Measurements from ENCODE around the gene RNASE1.

- TF ChIP-seq, protein P1, sequence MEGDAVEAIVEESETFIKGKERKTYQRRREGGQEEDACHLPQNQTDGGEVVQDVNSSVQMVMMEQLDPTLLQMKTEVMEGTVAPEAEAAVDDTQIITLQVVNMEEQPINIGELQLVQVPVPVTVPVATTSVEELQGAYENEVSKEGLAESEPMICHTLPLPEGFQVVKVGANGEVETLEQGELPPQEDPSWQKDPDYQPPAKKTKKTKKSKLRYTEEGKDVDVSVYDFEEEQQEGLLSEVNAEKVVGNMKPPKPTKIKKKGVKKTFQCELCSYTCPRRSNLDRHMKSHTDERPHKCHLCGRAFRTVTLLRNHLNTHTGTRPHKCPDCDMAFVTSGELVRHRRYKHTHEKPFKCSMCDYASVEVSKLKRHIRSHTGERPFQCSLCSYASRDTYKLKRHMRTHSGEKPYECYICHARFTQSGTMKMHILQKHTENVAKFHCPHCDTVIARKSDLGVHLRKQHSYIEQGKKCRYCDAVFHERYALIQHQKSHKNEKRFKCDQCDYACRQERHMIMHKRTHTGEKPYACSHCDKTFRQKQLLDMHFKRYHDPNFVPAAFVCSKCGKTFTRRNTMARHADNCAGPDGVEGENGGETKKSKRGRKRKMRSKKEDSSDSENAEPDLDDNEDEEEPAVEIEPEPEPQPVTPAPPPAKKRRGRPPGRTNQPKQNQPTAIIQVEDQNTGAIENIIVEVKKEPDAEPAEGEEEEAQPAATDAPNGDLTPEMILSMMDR (conservative IDR thresholded peaks at IDR 0.05): no peak
- TF ChIP-seq ZFX (IDR thresholded peaks at IDR 0.05): no peak
Observed at GRCh38 chr14:20827326-20827725, 24.7 kb upstream of the RNASE1 start.

All from C4-2B (cell line).